ENCODE results near the gene ADGRB2.

GRCh38 chr1:31778763-31779488 lies 14.8 kb upstream of the ADGRB2 start:
- no peak for TF ChIP-seq POLR2A (IDR thresholded peaks at IDR 0.05)
- TF ChIP-seq CTCF (IDR thresholded peaks at IDR 0.05 in 4 of 5, conservative IDR thresholded peaks at IDR 0.05 in 1 of 5): no peak

All from gastrocnemius medialis (tissue), 4 donors.